22Rv1 (cell line): ENCODE results near the gene KSR2.

ENCODE experiments used
- H3K27ac ChIP-seq: fragments of 450-650 bp; 2 replicates; pipeline ENCODE4 v1.5.1; 2017
- ZFX ChIP-seq: fragments of 450-650 bp; IDR thresholded peaks from 2 replicates; pipeline ENCODE4 v1.6.1; 2017; ENCODE audit warnings: antibody characterized with exemption, borderline replicate concordance
- TF ChIP-seq, protein P1 (sequence below): fragments of 450-650 bp; IDR thresholded peaks from 2 replicates; pipeline ENCODE4 v1.5.1; 2017; ENCODE audit warnings: mild to moderate bottlenecking

Gene KSR2

GRCh38 chr12:117587631-117588287, 381.0 kb downstream of the KSR2 start:
- TF ChIP-seq, protein P1, sequence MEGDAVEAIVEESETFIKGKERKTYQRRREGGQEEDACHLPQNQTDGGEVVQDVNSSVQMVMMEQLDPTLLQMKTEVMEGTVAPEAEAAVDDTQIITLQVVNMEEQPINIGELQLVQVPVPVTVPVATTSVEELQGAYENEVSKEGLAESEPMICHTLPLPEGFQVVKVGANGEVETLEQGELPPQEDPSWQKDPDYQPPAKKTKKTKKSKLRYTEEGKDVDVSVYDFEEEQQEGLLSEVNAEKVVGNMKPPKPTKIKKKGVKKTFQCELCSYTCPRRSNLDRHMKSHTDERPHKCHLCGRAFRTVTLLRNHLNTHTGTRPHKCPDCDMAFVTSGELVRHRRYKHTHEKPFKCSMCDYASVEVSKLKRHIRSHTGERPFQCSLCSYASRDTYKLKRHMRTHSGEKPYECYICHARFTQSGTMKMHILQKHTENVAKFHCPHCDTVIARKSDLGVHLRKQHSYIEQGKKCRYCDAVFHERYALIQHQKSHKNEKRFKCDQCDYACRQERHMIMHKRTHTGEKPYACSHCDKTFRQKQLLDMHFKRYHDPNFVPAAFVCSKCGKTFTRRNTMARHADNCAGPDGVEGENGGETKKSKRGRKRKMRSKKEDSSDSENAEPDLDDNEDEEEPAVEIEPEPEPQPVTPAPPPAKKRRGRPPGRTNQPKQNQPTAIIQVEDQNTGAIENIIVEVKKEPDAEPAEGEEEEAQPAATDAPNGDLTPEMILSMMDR, result peak; percentile 98
- TF ChIP-seq ZFX, result no peak
- no peak overlapping the region for H3K27ac ChIP-seq

DNA sequence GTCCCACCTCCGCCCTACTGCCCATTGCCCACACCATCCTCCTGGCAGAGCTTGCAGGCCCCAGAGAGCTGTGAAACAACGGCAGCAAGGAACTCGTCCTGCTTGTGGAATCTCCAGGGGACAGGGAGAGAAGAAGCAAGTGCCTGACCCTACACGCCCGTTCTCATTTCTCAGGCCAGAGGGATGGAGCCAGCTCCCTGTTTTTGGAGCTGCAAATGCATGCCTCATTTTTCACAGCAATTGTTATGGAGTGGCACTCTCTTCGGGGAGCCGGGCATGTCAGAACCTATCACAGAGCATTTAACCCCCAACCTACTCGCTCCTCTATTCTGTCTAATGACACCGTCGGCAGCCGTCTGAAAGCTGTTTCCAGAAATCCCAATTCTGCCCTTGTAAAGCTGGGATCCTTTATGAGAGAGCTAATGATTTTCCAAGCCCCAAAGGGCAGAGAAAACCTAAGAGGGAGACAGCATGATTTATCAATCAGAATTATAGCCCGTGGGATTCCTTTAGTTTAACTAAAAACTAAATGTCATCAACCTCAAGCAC, 385.0 kb downstream of the KSR2 start:
- no peak for TF ChIP-seq ZFX
- TF ChIP-seq, protein P1, result no peak
- no peak overlapping the region for H3K27ac ChIP-seq

- no peak overlapping the region for H3K27ac ChIP-seq
These were observed 385.7 kb downstream of the KSR2 start for GRCh38 chr12:117583092-117583491.

GRCh38 chr12:117582135-117582784, 386.5 kb downstream of the KSR2 start:
- no peak overlapping the region for H3K27ac ChIP-seq
- TF ChIP-seq ZFX, result no peak
- TF ChIP-seq, protein P1, result no peak

More at GRCh38 chr12:117583092-117583491, 385.7 kb downstream of the KSR2 start:
- TF ChIP-seq, protein P1, result no peak
- TF ChIP-seq ZFX, result no peak

DNA sequence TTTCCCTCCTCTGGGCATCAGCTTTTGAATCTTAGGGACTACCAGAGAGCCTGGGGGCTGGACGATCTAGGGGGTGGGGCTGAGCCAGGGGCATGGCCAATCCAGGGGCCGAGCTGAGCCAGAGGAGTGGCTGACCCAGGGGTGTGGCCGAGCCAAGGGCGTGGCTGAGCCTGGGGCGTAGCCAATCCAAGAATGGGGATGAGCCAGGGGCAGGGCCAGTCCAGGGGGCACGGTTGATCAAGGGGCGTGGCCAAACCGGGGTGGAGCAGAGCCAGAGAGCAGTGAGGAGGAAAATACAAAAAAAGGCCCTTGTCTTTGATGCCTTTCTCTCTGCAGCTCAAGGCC, 388.1 kb downstream of the KSR2 start:
- no peak overlapping the region for H3K27ac ChIP-seq
- no peak for TF ChIP-seq ZFX
- TF ChIP-seq, protein P1, result no peak

DNA sequence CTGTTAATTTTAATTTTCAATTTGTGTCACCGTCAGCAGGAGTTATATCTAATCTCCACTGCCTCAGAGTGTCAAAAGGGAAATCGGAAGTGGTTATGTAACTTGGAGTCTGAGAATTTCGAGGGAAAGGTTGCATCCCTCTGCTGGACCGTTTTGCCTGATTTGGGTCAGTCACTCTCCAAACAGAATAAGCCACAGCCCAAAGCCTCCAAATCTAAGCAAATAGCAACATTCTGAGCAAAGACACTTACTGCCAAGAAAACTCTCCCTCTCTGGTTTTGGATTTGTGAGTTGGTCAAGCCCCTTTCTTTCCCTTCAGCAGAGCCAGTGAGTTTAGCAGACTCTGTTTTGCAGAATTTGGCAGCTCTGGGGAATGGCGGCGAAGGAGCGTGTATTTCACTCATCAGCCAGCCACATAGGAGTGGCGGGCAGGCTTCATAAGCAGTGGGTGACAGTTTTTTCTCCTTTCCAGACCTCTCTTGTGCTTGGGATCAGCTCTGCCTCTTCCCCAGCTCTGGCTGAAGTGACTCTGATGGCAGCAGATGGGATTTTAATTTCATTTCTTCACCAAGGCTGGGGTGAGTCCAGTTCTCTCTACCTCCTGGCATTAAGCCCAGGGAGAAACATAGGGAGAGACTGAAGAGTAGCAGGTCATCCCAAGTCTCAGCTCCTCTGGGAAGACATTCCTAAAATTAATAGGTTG, 388.6 kb downstream of the KSR2 start:
- no peak overlapping the region for H3K27ac ChIP-seq
- TF ChIP-seq, protein P1, result no peak
- no peak for TF ChIP-seq ZFX
